ENCODE results near the gene FBXO42.
"Not testable (repeated sequence)": the region's sequence is repeated elsewhere in the genome, so short reads cannot be mapped to it uniquely, and the experiment has no call there.

Gene FBXO42

GRCh38 chr1:16226490-16227179, 125.6 kb downstream of the FBXO42 start:
- in situ Hi-C loops (cut with MboI; ENCODE audit: low sequenced_read_pairs): no loop called here

DNA sequence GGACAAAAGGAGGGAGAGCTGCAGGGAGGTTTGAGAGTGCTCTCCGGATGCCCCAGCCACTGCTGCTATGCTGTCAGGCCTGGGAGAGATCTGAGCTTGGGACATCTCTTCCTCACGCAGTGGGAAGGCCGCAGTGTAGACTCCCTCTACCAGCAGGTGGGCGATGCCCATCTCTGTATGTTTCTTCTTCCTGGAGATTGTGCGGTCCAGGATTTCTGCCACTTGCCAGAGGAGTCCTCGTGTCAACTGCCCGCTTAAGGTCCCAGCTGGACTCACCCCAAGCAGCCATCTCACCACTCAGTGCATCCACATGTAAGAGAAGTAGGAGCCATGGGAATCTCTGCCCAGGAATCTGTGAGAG, 126.2 kb downstream of the FBXO42 start:
- in situ Hi-C loops (cut with MboI; ENCODE audit: low sequenced_read_pairs): no loop called here

DNA sequence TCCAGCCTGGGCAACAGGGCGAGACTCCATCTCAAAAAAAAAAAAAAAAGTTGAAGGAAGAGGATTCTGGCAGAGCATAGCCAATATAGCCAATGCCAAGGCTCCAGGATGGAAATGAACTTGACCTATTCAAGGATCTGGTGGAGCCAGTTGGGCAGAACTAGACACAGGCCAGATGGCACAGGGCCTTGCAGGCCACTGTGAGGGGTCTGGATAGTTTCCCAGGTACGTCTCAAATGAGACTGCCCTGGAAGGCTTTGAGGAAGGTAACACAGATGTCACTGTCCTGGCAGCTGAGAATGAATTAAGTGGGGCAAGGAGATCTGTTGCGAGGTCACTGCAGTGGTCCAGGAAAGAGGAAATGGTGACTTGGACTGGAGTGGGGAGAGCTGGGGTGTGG, 127.8 kb downstream of the FBXO42 start:
- in situ Hi-C loops (cut with MboI; ENCODE audit: low sequenced_read_pairs): no loop called here

- in situ Hi-C loops (cut with MboI; ENCODE audit: low sequenced_read_pairs): not testable (repeated sequence)
These were observed 129.6 kb downstream of the FBXO42 start for GRCh38 chr1:16222716-16223115.

DNA sequence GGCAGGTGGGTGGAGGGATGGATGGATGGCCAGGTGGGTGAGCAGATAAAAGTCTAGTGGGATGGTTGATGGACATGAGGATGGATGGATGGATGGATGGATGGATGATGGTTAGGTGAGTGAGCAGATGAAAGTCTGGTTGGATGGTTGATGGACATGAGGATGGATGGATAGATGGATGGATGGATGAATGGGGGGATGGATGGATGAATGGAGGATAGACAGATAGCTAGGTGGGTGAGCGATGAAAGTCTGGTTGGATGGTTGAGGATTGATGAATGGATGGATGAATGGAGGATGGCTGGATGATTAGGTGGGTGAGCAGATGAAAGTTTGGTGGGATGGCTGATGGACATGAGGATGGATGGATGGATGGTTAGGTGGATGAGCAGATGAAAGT, 130.8 kb downstream of the FBXO42 start:
- in situ Hi-C loops (cut with MboI; ENCODE audit: low sequenced_read_pairs): no loop called here

DNA sequence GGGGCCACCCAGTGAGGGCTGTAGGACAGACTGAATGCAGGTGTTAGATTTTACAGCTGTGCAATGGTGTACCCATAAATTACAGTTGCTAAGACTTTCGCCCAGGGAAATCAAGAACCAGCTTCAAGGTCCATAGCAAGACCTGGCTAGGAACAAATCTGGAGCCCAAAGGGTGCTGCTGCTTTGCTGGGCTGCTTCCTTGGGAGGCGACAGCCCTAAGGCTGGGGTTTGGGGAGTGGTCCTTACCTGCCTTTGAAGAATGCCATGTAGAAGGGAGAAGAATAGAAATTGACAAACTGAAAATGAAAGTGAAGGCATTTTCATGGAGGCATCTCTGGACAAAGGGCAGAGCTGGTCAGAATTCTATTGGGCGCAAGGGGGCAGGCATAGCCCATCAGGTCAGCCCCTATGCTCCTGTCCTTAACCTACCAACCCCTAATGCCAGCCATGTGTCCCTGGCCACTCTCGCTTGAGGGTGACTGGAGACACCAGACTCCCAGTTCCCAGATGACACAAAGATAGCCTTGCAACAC, 132.2 kb downstream of the FBXO42 start:
- in situ Hi-C loops (cut with MboI; ENCODE audit: low sequenced_read_pairs): no loop called here

GRCh38 chr1:16218674-16219071, 133.6 kb downstream of the FBXO42 start:
- in situ Hi-C loops (cut with MboI; ENCODE audit: low sequenced_read_pairs): no loop called here

- in situ Hi-C loops (cut with MboI; ENCODE audit: low sequenced_read_pairs): no loop called here
These were observed 134.1 kb downstream of the FBXO42 start for GRCh38 chr1:16218014-16218673.

- in situ Hi-C loops (cut with MboI; ENCODE audit: low sequenced_read_pairs): no loop called here
These were observed 135.1 kb downstream of the FBXO42 start for GRCh38 chr1:16217061-16217785.

DNA sequence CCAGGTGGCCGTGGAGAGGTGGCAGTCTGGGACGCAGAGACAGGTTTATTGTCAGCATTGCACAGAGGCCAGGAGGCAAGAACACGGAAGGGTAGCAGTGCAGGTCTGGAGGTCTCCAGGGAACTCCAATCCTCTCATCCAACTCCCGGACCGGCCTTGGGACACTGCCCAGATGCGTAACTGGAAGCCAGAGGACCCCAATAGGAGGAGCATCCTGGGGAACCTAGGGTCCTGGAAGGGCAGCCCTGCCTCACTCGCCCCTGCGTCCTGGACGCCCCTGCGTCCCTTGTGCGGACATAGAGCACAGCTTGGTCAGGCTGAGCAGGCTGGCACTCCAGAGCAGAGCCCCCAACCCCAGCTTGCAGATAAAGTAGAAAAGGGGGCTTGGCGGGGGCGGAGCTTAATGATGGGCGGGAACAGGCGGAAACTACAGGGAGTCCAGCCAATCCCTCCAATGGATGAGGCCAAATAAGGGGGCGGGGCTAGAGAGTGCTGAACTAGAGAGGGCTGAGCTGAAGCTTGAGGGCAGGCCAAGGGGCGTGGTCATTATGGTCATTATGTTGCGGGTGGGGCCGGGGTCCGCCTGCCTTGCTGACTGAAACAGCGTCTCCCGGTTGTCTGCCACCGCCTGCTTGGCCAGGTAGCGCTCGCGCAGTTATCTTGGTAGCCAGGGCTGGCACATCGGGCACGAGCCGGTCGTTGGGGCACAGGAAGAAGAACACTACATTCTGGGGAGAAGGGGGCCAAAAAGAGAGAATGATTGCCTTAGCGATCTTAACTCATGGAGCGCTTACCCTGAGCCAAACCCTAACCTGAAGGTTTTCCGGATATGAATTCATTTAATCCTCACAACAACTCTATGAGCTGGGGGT, 136.2 kb downstream of the FBXO42 start:
- in situ Hi-C loops (cut with MboI; ENCODE audit: low sequenced_read_pairs): no loop called here

DNA sequence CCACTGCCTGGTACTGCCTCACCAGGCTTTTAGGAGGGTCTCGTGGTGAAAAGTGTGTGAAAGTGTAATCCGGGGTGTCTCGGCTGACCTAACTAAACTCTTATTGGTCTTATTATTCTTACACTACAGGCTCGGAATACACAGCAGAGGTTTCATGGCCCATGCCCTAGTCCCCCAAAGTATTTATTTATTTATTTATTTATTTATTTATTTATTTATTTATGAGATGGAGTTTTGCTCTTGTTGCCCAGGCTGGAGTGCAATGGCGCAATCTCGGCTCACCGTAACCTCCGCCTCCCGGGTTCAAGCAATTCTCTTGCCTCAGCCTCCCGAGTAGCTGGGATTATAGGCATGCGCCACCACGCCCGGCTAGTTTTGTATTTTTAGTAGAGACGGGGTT, 137.0 kb downstream of the FBXO42 start:
- in situ Hi-C loops (cut with MboI; ENCODE audit: low sequenced_read_pairs): not testable (repeated sequence)

DNA sequence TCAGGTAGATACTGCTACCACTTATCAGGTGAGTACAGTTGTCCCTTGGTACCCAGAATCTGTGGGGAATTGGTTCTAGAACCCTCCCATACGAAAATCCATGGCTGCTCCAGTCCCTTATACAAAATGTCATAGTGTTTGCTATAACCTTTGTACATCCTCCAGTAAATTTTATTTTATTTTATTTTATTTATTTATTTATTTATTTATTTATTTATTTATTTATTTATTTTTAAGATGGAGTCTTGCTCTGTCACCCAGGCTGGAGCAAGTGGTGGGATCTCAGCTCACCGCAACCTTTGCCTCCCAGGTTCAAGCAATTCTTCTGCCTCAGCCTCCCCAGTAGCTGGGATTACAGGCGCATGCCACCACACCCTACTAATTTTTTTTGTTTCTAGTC, 138.7 kb downstream of the FBXO42 start:
- in situ Hi-C loops (cut with MboI; ENCODE audit: low sequenced_read_pairs): not testable (repeated sequence)

DNA sequence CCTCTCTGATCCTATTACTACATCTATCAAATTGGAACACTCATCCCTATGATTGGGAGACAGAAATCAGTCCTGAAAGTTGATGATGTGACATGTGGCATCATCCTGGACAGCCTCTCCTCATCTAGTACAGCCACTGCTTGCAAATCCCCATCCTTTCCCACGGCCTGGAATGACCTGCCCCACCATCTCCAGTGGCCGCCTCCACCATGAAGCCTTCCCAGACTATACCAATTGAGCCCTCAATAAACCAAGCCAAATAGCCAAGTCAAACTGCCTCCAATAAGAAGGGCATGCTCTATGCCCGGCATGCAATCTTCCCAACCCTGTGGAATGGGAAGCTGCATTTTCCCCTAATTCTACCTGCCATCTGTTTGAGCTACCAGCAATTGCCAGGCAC, 139.3 kb downstream of the FBXO42 start:
- in situ Hi-C loops (cut with MboI; ENCODE audit: low sequenced_read_pairs): no loop called here

DNA sequence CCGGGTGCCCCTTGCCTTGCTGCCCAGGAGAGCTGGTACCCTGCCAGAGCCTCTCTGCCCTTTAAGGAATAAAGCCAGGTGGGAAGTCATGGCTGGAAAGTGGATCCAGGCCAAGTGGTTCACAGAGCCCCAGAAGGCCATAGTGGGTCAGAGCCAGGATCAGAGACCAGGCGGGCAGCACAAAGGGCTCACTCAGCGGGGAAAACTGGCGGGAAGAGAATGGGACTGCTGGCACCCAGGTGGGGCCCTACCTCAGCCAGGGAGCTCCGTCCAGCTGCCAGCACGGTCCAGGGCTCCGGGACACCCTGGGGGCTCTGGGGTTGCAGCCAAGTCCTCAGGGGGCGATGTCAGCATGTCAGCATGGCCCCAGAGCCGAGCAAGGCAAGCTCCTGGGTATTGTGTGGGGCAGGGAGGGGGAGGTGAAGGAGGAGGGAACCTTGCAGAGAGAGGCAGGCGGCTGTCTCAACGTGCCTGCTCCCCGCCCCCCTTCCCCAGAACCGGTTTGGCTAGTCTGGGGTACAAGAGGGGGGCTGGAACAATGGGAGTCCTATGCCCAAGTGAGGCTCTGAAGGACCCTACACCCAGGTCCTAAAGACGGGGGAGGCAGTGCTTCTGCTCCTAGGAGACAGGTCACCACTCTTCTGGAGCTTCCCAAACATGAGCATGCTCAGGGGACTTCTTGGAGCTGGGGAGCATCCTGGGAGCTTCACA, 139.9 kb downstream of the FBXO42 start, which contains the start of gene ARHGEF19:
Gene ARHGEF19 (minus strand): TSS at position 402 of the 711 bp plus-strand sequence. CDS start 3,598 bp downstream, outside the sequence.
- in situ Hi-C loops (cut with MboI; ENCODE audit: low sequenced_read_pairs): no loop called here

- in situ Hi-C loops (cut with MboI; ENCODE audit: low sequenced_read_pairs): no loop called here
These were observed 140.5 kb downstream of the FBXO42 start for GRCh38 chr1:16211824-16212223.

DNA sequence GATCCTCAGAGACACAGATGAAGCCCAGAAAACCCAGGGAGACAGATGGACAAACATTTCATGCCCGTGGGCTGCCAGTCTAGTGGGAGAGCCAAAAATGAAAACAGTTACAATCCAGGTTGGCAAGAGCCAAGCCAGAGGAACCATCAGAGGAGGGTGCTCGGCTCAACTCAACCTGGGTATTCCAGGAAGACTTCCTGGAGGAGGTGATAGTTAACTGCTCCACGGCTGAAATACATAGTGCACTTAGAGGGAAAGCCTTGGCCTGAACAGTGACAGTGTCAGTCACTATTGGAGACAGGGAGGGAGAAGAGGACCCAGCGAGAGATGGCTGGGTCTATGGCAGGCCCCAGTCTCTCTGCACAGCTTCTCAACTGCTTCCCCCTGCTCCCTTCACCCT, 141.7 kb downstream of the FBXO42 start:
- in situ Hi-C loops (cut with MboI; ENCODE audit: low sequenced_read_pairs): no loop called here

GRCh38 chr1:16209847-16210407, 142.4 kb downstream of the FBXO42 start:
- in situ Hi-C loops (cut with MboI; ENCODE audit: low sequenced_read_pairs): no loop called here

DNA sequence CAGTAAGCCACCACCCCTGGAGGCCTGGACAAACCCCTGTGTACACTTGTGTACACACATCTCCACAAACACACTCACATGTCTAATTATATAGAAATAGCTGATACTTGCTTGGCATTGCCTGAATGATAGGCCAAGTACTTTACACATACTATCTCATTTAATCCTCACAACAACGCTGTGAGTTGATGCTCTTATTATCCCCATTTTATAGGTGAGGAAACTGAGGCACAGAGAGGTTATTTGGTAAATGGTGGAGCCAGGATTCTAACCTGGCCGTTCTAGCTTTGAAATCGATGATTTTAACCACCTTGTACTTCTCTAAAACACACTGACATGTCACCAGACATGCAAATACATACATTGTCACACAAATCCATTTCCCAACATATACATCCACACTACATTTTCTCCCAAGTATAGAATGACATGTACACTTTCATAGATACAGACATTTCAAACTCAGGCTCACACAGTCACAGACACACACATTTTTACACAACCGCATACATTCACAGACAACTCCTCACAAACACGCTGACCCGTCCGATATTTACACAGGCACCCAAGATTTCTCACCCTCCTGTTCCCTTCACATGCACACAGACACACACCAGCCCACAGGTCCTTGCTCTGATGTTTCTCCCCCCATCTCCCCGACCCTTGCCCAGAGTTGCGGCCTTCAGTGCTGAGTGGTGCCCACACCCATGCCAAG, 143.0 kb downstream of the FBXO42 start:
- in situ Hi-C loops (cut with MboI; ENCODE audit: low sequenced_read_pairs): no loop called here

All from HL-60/S4 (cell line).